Left cardiac atrium (tissue), 4 donors: ENCODE data around the gene FSTL4. TPM values are rescaled to one million over a fixed set of nuclear protein-coding genes. Genes with fewer than 3 reads are reported as not detected.

ENCODE experiments used
- ATAC-seq, 2 donors: fragments of 200-7000 bp; cut with Tn5 transposase; one replicate each; pipeline ENCODE4 v1.9.1; 2020; ENCODE audit warnings: mild to moderate bottlenecking in 2 of 2, moderate library complexity in 2 of 2
- DNase-seq: peaks from one replicate; pipeline ENCODE4 v3.0.0-alpha.2; 2020
- intact Hi-C, 2 donors: fragments of 100-400 bp; cut with DNase I; formaldehyde crosslinking; loops; one replicate each; pipeline versions ENCODE4 v1.14.1 to v1.15.1; 2022 to 2023
- total RNA-seq, 2 donors: library from RNA; stranded (reverse); fragmentation: NEBNext Ultra II Directional; extraction: Animal tissue kit (Norgen Biotek cat#: 25700); gene quantifications; one replicate each; pipeline ENCODE4 v1.2.1, GENCODE V29; 2021
- donor health status: DM: no; HTN: yes; CAD: no.
- donor health status: DM: no; HTN: yes; CAD: no; lungs with severe emphysema.
- donor health status: DM: yes; HTN: yes; CAD: no.
- donor health status: Dilated cardiomyopathy.

FSTL4 gene
- total RNA-seq, 2 donors from 2014 or later: 0.21 TPM; not detected in 1

DNA sequence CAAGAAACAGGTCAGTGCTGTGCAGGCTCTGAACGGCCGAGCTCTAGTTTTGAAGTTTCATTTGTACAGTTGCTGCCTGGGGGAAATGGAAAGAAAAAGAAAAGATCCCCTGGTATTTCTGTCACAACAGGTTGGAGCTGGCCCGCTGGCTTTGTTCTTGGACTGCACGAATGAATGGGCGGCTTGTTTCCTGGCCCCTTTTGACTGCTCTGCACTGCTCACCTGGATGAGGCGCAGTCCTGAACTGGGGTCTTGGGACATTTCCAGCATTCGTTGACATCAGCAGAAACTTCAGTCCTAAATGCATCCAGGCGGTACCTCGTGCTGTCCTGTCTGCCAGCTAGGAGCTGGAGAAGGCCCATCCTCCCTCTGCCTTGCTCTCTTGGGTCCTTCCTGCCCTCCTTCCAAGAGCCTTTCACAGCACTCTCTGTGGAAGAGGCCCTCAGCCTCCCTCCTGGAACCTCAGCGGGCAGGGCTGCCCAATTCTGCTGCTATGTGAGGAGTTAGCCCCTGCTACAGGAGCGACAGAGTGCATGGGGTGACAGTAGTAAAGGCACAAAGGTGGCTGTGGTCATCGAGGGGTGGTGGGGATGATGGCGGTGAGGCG lies 189.2 kb downstream of the FSTL4 start:
- intact Hi-C loops: loop anchor here (5.0 to 10.0 kb wide), 5 partner anchors 184 to 522 kb away; no protein-coding TSS in a partner anchor
- DNase-seq (no peak), ATAC-seq (no peak)

DNA sequence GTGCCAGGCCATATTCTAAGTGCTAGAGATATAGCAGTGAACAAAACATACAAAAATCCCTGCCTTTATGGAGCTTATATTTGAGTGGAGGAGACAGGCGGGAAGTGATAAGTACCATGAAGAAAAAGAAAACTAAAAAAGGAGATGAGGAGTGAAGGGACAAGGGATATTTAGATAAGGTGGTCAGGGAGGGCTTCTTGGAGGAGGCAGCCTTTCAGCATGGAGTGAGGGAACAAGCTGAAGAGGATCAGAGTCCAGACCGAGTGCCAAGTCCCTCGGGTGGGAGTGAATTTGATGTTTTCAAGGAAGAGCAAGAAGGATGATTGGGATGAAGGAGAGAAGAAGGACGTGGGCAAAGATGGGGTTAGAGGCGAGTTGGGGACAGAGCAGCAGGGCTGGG lies 190.5 kb downstream of the FSTL4 start:
- DNase-seq (no peak), ATAC-seq (no peak)
- intact Hi-C loops: loop anchor here (5.0 to 10.0 kb wide), 5 partner anchors 185 to 523 kb away; no protein-coding TSS in a partner anchor

DNA sequence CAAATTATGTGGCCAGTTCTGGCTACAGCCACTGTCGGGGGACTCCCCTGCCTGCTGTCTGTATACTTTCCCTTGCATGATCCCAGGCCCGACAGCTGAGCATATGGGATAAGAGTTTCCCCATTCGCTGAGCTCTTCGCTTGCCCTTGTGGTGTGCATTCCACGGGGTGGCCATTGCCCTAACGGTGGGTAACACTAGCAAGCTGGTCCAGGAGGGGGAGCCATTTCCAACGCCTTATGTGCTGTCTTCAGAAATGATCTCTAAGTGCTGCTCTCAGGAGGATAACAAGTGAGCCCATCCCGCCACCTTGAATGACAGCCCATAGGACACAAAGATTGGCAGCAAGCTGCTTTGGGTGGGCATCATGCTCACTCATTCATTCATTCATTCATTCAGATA lies 190.9 kb downstream of the FSTL4 start:
- no peak for DNase-seq
- intact Hi-C loops: loop anchor here (5.0 to 10.0 kb wide), 5 partner anchors 186 to 523 kb away; no protein-coding TSS in a partner anchor
- no peak for ATAC-seq

DNA sequence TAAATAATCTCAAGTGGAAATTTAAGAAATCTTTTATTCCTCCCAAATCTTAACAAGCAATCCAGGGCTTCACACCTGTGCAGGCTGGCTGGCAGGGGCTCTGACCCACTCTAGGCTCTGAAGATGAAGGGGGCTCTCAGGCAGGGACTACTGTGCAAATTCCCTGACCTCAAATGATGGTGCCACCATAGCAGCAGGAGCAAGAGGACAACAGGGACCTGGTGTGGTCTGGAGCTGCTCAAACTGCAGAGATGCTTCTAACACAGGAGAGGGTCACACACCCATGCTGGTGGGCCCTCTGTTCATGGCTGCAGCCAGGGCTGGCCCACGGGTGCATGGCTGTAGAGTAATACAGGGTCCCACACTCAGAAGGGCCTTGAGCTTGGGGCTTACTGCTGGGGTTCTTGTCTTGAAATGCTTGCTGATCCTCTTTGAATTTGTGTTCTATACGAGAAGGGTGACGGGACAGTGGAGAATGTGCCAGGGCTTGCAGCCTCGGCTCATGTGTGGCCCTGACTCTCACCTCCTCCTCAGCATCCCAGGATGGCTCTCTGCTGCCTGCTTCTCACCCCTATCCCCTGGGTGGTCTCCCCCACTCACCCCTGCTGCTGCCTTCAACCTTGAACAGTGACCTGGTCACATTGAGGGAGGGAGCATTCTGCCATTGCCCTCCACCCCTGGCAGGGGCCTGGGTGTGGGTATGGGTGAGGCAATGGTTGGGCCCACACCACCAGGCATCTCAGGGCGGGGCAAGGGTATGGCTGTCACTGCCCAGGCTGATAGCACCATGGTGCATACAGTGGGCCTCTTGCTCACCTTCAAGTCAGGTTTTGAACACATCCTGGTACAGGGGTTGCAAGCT lies 191.7 kb downstream of the FSTL4 start:
- DNase-seq (no peak), ATAC-seq (no peak)
- intact Hi-C loops: loop anchor here (5.0 to 10.0 kb wide), 5 partner anchors 187 to 524 kb away; no protein-coding TSS in a partner anchor

DNA sequence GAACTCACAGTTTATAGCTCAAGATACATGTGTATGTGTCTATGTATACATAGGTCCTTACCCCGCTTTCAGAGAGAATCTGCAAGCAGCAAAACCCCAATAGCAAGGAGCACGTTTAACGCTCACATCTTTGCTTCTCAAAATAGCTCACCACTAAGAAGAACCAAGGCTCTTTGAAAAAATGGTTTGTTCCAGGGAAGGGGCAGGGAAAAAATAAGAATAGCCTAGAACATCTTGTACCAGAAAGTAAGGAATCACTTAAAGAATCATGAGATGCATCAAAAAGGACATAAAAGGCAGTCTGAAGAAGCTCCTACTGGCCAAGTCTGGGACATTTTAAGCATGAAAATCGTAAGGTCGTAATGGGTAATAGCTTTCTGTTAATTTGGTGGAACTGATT lies 196.4 kb downstream of the FSTL4 start:
- intact Hi-C loops: no loop called here
- ATAC-seq: no peak
- DNase-seq: no peak

DNA sequence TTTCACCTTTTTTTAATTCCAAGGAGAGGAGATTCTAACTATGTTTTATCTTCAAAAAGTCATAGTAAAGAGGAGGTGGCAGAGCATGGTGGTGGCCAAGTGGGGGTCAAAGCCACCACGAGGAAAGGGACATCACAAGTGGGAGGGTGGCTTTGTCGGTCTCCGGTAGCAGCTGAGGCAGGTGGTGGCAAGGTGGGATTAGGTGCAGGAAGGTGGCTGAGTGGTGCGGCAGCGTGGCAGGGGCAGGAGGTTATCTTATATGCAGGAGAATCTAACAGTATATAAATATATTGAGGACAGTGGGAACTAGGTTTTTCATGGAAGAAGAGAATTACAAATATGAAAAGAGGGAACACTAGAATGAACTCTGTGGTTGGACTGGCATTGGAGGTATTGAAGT lies 196.8 kb downstream of the FSTL4 start:
- DNase-seq (no peak), ATAC-seq (no peak)
- intact Hi-C loops: no loop called here

DNA sequence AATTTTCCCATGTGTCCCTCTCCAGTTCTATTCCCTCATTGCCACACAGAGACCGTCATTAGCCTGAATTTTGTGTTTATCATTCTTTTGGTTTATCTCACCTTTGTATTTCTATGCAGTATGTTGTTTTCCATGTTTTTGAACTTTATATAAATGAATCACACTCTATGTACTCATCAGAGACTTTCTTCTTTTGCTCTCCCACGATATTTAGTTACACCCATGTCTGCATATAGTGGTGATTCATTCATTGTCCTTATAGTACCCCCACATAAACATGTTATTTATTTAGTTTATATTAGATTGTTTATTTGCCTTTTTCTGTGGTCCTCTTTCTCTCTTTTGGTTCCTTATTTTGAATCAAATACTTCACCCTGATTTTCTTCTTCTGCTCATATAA lies 199.7 kb downstream of the FSTL4 start:
- ATAC-seq (no peak), DNase-seq (no peak)
- intact Hi-C loops: no loop called here

DNA sequence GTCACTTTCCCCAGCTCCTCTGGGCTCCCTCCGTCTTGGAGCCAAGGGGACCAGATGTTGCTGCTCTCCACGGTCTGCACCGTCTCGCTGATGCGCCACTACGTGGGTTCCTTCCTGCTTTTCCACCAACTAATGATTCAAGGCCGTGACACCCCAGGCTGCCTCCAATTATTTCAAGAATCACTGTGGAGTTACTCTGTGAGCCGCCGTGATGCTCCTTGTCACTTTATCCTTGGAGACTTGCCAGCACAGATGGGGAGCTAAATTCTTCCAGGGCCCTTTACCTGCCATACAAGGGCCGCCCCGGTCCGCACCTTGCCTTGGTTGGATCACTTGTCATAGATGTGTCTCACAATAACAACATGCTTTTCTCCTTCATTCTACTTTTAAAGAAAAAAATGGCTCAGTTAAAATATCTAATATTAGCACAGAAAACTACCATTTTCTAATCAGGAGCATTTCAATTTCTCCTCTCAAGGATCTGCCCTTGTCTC lies 202.0 kb downstream of the FSTL4 start:
- ATAC-seq (no peak), DNase-seq (no peak)
- intact Hi-C loops: no loop called here

DNA sequence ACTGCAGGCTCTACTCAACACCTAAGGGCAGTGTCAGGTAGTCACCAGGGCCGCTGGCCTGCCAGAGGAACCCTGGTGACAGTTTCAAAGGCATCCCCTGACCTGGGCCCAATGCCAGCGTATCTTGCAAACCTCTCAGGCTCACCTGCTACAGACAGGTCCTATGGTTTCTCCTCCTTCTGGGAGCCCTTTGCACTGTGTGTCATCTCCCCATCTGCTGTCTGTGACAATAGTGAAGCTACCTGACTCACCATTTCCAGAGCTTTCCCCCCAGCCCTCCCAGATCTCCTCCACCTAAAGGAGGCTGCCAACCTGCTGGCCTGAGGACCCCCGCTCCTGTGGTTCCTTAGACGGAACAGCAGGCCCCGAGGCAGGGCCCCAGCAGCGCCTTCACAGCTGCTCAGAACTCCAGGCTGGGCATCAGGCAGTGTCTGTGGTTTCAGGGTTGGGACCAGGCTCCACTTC lies 203.1 kb downstream of the FSTL4 start:
- DNase-seq: no peak
- intact Hi-C loops: no loop called here
- no peak for ATAC-seq

DNA sequence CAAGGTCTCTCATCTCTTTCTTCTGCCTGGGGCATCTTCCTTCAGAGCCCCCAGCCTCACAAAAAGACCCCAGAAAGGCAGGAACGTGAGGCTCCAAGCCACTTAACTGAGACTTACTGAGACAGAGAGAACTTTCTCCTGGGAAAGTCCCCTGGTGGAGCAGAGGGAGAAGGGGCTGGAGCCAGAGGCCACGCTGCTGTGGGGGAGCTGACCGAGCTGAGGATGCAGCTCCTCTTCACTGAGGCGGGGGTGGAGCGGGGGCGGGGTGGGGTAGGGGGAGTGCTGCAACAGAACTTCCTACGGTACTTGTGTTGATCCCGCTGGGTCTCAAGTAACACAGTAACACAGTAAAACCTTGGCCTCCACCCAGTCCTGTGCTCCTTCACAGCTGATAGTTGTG lies 204.0 kb downstream of the FSTL4 start:
- ATAC-seq (no peak), DNase-seq (no peak)
- intact Hi-C loops: no loop called here

DNA sequence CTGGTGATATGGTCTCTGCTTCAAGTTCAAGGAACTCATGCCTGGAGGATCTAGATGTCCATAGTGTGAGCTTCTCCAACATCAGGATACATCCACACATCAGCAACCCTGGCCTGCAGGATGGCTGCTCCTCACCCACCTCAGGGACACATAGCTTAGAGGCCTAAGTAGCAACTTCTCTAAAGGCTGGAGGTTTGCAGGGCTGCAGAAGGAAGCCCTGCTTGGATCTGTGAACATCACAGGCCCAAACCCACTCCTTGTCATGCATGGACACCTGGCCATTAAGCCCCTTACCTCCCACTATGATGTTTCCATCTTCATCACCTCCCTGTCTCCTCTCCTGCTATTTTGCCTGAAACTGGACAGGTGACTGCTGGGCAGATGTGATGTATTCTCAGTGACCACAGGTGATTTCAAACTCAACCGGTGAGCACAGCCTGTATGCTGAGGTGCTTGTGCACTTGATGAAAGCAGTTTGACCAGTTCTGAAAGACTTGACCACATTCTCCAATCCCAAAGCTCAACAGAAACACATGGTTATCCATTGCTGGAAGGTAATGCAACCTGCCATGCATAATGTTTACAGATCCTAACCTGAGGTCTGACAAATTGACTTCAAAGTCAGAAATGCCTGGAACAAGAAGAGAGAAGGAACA lies 205.2 kb downstream of the FSTL4 start:
- no peak for ATAC-seq
- no peak for DNase-seq
- intact Hi-C loops: no loop called here

DNA sequence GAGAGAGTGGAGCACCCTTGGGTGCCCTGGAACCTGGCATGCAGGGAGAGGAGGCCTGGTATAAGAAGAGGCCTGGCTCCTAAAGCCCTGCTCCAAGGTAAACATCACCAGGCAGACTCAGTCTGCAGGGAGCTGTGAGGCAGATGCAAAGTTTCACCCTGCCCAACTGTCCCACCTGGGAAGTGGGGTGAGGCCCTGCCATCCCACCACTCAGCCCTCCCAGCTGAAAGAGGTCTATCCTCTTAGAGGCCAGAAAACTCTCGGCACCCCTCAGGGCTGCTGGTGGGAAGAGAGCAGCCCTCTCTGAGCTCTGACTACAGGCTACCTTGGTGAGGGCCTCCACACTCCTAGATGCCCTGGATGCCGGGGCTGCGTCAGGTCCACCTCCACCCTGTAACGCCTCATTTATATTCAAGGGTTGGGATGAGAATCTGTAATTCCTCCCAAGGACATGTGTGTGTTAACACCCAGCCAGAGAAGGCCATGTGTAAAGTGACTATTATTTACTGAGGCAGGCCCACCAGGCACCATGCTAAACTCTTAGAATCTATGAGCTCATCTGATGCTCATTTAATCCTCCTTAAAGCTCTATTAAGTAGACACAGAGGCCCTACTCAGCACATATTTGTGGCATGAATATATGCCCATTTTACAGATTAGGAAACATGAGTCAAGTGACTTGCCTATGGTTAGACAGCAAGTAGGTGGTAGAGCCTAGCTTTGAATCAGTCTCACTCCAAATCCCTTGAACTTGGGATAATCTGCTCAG lies 205.9 kb downstream of the FSTL4 start:
- no peak for DNase-seq
- intact Hi-C loops: no loop called here
- no peak for ATAC-seq

DNA sequence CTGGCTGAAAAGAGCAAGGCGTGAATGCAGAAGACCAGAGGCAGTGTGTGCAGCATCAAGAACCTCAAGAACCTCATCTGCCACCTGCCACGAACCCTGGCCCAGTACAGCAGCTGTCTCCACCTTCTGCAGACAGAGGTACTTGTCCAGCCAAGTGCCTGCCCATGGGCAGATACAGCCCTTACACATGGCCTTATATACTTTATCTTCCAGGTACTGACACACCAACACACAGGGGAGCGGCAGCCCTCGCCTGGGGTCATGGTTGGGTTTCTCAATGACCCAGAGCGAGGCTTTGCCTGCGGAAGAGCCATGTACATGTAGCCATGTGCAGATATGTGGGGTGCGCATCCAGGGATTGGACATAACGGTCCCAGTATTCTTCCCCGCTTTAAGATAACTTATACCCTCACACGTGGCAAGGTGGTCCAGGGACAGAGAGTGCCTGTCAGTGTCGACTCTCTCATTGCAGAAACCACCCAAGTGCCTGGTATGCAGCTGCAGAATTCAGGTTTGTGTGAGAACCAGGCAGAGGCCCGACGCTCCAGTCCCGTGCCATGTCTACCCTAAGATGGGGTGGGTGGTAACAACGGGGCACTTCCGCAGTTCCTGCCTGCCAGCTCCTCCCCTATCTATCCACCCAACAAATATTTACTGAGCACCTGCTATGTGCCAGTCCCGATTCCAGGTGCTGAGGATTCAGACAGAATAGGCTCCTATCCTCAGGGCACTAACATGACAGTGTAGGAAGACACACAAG lies 206.9 kb downstream of the FSTL4 start:
- DNase-seq (no peak), ATAC-seq (no peak)
- intact Hi-C loops: no loop called here

DNA sequence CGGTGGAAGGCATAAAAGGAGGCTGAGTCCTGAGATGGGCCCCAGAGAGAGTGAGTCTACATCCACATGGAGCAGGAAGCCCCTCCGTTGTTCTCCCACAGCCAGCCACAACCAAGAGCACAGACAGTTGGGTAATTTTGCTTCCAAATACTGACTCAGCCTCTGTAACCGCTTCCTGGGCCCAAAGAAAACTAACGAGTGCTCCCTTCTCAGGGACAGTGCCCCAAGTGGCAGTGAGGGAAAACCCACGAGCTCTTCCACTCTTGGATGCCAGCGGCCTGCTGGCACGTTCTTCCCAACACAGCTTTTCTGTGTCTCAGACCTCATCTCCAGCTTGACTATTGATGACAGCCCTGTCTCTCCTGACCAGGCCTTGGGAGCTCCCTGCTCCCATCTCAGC lies 207.6 kb downstream of the FSTL4 start:
- intact Hi-C loops: no loop called here
- DNase-seq (no peak), ATAC-seq (no peak)

DNA sequence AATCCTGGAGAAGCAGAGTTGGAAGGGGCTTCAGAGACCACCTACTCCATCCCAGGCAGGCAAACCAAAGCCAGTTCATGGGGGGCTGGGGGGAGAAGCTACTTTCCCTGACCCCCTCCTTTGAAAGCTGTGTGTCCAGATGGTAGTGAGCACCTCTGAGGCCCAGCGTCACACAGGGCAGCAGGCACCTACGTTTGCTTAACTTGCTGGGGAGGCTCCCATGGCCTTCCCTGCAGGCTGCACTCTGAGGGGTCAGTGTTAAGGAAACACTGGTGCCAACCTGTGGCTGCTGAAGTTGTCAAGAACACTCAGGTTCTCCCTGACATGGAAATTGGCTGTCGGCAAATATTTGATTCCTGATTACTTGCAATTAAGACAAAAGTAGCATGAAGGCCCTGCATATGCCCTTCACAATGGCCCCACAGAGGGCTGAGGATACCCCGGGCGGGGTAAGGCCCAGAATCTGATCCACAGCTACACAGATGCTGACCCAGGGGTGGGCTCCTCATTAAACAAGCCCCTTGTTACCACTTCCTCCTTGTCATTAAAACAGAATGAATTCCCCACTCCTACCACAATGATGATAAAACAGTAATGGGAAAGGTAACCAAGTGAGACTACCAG lies 208.5 kb downstream of the FSTL4 start:
- ATAC-seq (no peak), DNase-seq (no peak)
- intact Hi-C loops: no loop called here

DNA sequence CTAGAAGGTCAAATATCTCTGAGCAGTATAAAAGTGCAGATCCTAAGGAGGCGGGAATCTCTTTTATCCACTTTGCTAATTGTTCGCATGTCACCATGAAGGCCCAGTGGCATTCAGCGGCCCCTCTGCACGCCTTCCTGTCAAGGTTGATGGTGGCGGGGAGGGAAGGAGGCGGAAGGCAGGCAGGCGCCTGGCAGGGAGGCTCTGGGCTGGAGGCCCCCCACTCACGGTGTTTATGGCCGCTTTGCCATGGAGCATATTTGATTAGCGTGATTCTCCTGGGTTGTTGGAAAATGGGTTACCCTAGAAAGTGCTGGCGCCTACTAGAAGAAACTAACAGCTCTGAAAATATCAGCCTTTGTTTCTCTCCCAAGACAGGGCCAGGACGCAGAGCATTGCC lies 209.6 kb downstream of the FSTL4 start:
- intact Hi-C loops: no loop called here
- ATAC-seq: no peak

DNA sequence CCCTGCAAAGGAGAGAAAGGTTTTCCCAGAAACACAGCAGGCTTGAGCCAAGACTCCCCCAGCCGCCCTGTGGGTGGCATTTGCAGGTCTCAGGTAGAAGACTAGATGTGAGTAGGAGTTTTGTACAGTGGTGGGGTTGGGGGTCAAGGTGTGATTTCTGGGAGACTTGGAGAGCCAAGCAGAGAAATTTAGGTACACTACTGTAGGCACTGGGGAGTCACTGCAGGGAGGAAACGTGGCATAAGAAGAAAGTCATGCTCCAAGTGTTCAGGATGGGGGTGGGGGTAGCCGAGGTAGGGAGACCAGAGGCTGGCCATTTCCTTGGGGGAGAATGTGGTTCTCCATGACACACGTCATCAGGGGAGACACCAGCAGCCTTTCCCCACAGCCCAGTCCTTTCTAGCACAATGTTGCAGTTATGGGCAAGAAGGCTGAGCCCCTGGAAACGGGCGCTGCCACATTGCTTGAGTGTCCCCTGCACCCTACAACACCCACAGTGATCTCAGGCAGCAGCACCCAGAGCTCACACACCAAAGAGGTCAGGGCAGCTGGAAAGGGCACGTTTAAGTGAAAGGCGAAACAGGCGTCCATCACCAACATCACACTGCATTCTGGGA lies 210.5 kb downstream of the FSTL4 start:
- intact Hi-C loops: no loop called here
- ATAC-seq: no peak

More for the DNA sequence above, 209.6 kb downstream of the FSTL4 start:
- DNase-seq: no peak

More for the DNA sequence above, 210.5 kb downstream of the FSTL4 start:
- DNase-seq: no peak
